HG02840 (cell line): ENCODE data around the gene IGFBP5.

Experiments
- ATAC-seq: cut with Tn5 transposase; IDR thresholded peaks from one replicate; pipeline ENCODE4 v1.9.1; 2021; ENCODE audit warnings: mild to moderate bottlenecking, moderate library complexity, moderate number of reproducible peaks; ENCODE audit not compliant: unreplicated experiment, low FRiP score

Gene IGFBP5

DNA sequence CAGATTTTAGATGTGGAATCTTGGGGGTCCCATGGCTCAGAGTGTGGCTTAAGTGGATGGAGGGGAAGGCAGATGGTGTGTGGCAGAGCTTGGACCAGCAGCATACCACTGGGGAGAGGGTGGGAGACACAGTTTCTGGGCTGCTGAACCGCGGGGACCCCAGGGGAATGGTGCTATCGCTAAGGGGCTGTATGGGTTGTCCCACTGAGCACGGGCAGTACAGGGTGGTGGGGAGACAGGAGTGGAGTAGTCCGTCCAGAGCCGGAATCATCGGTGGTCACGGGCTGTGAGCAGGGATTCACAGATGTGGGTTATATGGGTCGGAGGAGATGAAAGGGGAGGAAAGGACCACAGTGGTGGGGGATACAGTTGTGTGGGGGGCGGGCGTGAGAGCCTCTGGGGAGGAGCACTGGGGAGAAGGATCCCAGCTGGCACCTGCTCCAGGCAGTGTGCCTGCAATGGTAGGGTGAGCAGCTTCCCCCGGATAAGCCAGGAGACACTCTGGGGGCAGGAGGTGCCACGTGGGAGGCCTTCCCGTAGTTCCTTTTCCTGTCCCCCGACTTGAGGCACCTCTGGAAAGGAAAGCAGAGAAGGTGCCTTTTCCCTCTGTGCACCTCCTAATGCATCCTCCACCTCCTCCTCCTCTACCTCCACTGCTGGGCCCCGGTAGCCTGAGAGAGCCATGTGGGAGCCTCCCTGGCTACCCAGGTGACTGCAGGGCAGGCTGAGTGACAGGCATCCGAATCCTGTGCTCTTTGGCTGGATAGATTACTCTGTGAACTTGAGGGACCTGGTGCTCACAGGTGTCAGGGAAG, 24.9 kb downstream of the IGFBP5 start:
- no peak for ATAC-seq

DNA sequence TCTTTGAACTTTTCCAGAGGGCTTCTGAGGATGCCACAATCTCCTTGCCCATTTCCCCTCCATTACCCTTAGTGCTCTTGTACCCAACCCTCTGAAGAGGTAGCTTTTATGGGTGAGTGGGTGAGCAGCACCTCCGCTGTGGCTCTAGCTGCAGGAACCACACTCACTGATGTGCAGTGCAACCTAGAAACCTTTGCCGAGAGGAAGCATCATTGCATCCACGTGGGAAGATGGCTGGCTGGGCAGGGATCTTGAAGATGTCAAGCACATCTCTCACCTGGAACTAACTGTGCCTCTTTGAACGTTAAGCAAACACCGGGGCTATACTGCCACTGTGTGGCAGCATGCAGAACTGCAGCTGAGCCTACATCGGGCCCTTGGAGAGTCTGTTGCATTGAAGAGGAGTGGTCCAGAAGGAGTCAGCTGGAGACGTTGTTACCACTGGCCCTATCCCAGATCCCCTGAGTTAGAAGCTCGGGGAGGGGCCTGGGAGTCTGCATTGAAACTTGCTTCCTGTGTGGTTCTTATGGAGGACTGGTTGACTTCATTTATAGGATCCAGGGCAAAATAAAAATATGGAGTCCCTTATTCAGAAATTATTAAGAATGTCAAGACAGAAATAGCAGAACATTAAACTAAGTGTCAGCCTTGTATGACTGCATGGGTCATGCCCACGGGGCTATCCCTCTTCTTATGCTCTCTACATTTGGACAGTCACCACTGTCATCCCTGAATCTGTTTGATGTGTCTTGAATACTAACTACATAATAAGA, 28.7 kb downstream of the IGFBP5 start:
- ATAC-seq: peak; percentile 76

DNA sequence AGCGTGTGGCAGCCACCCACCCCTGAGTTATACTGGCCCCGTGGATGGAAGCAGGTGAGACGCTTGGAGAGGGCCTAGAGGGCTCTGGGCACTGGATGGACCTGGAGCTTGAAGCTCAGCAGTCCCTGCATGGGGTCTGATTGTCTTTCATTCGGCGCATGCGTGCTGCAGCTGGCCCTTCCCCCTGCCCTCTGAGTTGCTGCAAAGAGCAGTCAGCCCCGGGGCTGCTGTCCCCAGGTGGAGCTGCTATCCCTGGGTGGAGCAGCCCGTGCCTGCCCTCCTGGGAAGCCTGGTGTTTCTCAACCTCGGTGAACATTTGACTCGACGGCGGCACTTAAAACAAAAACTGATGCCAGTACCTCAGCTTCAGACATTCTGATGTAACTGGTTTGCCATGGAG, 29.6 kb downstream of the IGFBP5 start:
- no peak for ATAC-seq

DNA sequence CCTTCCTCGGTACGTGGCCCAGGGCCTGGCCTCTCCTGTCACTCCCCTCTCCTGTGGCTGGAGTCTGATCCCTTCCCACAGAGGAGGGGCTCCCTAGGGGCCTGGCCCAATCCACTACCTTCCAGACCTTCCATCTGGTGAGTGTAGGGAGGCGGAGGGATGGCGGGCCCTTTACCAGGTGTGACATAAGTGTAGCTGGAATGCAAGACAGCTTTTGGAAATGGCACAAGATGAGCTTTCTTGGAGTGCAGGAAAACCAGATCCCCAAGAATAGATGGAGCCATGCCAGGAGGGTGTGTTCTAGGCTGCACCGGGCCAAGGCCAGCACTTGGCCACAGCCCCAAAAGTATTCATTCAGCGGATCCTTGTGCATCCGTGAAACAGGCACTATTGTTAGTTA, 30.1 kb downstream of the IGFBP5 start:
- ATAC-seq: no peak

DNA sequence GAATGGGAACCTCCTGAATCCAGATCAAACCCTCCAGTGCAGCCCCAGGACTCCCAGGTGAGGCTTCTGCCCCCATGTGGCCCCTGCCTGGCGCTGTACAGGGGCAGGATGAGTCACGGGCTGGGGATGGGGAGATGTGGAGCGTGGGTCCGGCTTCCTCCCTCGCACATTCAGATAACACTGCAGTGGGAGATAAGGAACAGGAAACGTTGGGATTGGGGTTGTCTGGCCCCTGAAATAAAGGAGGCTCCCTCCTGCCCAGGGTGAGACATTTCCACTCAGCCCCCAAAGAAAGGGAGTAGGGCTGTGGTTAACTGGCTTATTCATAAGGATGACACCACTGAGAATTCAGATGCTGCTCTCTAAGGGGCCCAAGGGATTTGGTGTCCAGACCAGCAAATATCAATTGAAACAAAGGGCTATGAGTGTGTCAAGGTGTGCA, 30.7 kb downstream of the IGFBP5 start:
- ATAC-seq: no peak

DNA sequence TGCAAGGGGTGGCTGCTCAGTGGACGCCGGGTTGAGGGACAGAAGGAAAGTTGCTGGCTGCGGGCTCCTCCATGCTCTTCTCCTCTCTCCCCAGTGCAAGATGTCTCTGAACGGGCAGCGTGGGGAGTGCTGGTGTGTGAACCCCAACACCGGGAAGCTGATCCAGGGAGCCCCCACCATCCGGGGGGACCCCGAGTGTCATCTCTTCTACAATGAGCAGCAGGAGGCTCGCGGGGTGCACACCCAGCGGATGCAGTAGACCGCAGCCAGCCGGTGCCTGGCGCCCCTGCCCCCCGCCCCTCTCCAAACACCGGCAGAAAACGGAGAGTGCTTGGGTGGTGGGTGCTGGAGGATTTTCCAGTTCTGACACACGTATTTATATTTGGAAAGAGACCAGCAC, 31.5 kb downstream of the IGFBP5 start:
- no peak for ATAC-seq

DNA sequence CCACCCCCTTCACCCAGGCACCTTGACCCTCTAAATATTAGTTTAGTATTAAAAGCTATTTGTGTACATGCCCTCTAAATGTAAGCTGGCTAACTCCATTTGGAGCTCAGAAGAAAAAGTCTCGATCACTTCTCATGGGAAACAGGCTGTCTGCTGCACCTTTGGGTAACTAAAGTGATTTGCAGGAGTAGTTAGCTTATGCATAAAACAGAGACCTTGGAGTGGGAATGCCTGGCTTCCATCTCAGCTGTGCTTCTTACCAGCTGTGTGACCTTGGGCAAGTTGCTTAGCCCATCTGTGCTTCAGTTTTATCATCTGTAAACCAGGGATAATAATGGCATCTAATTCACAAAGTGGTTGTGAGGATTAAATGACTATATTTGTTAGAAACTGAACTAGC, 32.2 kb downstream of the IGFBP5 start:
- no peak for ATAC-seq

DNA sequence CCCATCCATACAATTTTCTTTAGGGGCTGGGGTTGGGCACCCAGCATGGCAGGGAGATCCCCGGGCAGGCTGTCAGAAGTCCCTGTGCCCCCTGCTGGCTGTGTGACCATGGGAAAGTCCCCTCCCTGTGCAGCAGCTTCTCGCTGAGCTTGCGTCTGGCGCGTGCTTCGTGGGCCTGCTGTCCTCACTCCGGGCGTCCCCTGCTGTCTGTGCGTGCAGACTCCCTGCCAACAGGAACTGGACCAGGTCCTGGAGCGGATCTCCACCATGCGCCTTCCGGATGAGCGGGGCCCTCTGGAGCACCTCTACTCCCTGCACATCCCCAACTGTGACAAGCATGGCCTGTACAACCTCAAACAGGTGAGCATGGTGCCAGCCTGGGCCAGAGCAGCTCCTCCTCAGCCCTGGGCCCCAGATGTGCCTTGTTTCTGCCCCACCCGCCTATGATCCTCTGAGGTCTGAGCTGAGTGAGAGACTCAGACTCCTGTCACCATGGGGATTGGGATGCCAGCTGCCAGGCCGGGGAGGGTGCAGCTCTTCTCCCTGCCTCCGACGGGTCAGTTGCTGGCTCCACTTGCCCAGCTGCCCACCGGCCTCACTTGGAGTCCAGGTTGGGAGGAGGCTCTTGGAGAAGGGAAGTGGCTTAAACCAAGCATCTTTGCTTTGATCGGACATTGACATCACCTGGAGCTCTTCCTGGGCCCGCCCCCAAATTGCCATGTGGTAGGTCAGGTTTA, 33.5 kb downstream of the IGFBP5 start:
- ATAC-seq: no peak

DNA sequence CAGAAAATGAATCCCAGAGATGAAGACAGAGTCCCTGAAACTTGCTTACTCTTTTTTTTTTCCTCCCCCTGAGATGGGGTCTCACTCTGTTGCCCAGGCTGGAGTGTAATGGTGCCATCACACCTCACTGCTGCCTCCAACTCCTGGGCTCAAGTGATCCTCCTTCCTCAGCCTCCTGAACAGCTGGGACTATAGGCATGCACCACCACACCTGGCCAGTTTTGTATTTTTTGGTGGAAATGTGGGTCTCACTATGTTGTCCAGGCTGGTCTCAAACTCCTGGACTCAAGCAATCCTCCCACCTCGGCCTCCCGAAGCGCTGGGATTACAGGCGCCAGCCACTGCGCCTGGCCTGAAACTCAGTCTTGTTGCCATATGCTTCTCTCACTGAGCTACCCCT, 34.3 kb downstream of the IGFBP5 start:
- no peak for ATAC-seq

DNA sequence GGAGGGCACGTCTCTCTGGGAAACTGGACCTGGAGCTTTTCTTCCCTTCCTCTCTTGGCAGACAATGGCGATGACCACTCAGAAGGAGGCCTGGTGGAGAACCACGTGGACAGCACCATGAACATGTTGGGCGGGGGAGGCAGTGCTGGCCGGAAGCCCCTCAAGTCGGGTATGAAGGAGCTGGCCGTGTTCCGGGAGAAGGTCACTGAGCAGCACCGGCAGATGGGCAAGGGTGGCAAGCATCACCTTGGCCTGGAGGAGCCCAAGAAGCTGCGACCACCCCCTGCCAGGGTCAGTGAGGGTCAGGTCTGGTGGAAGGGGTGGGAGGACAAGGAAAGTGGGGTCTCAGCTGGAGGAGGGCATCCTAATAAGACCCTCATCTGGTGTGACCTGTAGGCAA, 34.9 kb downstream of the IGFBP5 start:
- ATAC-seq: no peak

DNA sequence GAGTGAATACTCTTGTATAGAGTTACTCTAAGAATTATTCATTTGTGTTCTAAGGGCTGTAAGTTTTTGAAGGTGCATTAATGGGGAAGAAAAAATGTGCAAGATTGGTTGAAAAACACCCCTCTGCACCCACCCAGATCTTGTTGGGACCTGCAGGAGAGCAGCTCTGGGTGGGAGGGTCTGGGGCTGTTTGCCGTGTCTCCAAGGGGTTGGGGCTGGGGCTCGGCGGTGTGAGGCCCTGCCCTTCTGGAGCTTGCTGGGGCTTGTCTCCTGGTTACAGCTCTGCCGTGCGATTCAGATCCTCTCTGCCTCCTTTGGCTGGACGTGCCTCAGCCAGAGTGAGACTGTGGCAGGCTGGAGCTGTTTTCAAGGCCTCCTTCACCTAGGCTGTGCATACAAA, 36.1 kb downstream of the IGFBP5 start:
- no peak for ATAC-seq

DNA sequence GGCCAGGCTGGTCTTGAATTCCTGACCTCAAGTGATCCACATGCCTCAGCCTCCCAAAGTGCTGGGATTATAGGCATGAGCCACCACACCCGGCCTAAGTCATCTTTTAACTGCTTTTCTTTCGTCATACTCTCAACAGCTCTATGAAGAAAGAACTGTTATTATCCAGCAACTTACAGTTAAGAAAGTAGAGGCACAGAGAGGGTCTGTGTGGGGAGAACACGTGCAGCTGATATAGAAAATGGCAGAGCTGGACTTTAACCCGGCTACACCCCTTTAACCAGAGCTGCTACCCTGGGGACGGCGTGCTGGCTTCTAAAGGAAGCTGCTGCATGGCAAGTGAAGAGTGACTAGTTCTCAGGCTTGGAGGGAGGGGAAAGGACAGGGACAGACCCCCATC, 36.6 kb downstream of the IGFBP5 start:
- no peak for ATAC-seq

DNA sequence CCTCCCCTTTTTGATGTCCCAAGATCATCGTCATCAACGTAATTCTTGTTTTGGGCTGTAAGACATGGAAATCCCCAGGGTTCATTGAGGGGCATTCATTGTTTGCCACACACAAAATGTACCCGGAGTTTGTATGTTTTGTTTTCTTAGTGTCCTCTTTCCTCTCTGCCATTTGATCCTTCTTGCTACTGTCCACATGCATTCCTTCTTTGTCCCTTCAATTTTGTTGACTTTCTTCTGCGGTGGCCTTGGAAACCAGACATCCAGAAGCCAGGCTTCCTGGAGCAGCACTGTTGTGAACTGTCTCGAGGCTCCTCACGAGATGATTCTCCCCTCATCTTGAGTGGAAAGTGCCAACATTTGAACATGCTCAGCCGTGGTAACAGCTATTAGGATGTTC, 37.4 kb downstream of the IGFBP5 start:
- no peak for ATAC-seq

DNA sequence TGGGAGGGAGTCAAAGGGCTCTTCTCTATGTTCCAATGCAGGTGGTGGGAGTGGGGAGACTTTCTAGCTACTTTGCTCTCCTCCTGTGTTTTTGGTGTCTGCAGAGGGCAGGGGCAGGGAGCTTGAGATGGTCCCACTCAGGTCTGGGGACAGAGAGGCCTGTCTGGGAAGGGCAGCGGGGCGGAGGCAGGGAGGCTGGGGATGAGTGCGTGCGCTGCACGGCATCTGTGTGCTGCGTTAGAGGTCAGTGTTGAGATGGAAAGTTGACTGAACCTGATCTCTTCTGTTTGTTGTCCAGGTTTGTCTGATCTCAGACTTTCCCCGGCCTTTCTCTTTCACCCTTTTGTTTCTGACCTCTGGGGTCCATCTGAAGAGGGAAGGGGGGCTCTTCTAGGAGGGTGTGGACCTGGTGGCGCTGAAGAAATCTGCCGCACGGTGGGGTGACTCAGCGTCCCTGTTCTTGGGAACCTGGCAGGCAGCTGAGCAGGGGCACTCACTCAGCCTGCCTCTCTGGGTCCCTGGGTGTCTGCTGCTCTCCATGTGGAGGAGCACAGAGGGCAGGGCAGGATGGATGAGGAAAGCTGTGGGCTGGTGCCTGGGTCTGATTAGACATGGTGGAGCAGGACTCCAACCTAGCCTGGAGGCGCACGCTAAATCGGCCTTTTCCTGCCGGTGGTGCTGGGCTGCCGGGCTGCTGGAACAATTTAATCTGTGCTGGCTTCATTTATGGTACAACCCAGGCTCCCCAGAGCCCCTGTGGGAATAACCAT, 38.1 kb downstream of the IGFBP5 start:
- ATAC-seq: no peak

DNA sequence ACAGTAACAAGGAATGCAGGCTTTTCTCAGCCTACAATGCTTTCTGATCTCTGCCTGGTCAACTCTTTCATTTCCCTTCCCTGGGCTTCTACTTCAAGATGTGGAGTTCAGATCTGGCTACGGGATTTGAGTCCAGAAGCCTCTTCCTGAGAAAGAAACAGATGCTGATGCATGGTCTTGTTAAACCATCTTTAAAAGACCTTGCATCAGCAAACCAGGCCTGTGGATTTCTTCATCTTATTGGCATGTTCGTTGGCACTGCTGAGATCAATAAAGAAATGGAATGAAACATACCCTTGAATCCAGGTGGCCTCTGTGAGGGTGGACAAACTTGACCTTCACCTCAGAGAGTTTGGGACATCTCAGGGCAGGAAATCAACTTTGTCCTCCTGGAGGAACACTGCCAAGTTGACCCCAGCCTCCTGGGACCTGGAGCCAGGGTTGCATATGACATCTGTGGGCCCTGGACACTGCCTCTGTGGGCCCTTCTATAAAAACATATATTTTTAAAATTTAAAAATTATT, 40.8 kb downstream of the IGFBP5 start:
- no peak for ATAC-seq

DNA sequence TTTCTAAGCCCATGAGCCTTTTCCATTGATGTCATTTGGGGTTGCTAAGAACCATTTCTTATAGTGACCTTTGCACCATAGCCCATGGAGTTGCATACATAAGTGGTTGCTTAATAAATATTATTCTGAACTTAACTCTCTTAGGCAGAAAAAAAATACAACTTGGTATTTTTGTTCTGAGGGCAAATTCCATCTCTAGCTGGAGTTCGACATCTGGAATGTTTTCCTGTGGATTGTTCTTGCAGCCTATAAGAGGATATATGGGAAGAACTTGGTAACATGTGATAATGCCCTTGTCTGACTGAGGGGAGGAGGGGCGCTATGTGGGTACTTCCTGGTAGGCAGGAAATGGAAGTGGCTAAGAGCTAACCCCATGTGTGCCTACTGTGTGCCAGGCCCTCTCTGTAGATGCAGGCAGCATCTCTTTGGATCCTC, 41.4 kb downstream of the IGFBP5 start:
- no peak for ATAC-seq

DNA sequence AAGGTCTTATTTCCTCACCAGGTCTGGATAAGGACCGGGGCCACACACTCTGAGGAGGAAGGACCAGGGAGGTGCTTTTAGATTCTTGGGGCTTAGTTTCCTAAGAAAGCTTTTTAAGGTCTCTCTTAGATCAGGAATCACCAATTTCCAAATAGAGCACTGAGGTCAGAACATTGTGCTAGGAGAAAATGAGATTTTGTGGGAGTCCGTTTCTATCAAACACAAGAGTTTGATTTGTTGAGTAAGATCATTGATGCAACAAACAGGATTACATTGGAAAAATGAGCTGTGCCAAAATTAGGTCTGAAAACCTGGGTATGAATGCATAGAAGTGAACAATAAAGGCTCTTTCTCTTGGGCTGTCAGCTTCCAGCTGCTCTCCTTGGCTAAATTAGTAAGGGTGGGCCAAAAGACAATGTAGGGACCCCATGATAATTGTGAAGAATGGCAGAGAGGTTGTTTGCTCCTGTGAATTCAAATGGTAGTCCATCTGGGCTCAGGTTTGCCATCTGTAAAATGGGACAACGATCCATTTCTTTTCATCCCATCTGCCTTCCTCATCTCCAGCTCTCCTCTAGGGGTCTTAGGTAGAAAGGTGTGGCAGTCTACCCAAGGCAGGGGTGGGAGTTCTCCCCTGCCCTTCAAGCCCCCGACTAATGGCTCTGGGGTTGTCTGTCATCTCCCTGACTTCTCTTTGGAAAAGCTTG, 42.1 kb downstream of the IGFBP5 start:
- ATAC-seq: no peak

DNA sequence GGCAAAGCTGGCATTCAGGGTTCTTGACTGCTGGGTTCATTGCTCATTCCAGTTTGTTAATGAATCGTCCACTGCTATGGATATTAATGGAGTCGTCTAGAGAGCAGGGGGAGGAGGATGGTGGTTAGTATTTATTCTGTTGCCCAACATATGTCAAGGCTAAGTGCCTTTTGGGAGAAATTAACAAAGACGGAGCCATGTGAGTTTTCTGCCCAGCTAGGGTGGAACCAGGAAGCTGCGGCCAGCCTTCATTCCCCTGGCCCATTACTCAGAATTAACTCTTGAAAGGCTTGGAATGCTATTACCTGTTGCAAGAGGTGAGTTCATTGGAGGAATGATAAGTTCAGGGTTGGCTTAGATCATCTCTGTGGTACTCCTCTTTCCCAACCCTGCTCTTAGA, 42.8 kb downstream of the IGFBP5 start:
- no peak for ATAC-seq

DNA sequence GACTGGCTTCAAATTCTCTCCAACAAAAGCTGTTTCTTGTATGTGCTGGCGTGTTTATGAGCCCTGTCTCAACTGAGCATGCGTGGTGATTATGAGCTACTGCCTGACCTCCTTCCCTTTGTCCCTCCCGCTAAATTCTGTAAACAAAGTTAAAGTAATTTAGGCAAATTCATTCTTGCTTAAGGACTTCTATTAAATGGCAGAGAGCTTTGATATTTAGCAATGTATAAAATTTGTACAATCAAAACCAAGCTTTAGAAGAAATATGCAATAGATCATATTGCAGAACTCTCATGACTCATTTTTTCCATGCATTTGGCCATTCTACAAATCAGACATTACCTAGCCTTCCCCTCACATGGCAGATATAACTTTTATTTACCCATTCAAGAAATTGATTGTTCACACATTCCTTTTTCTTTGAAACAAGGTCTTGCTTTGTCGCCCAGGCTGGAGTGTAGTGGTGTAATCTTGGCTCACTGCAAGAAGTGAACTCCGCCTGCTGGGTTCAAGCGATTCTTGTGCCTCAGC, 43.9 kb downstream of the IGFBP5 start:
- no peak for ATAC-seq
